GM12865 (cell line): Measurements from ENCODE around the gene BATF.

Experiments
- DNase-seq: peaks from one replicate; pipeline ENCODE4 v3.0.0; 2010; ENCODE audit warnings: low read depth
- H3K4me3 ChIP-seq: 2 replicates; pipeline ENCODE4 v1.5.1; 2011; ENCODE audit warnings: mild to moderate bottlenecking, low read depth, low read length, control low read depth
- TF ChIP-seq, protein P1 (sequence below): IDR thresholded peaks from 2 replicates; pipeline ENCODE4 v1.5.1; 2011; ENCODE audit warnings: low read length, control low read depth, low read depth, inconsistent platforms; ENCODE audit not compliant: insufficient read depth; ENCODE audit errors: missing control alignments

The BATF gene

DNA sequence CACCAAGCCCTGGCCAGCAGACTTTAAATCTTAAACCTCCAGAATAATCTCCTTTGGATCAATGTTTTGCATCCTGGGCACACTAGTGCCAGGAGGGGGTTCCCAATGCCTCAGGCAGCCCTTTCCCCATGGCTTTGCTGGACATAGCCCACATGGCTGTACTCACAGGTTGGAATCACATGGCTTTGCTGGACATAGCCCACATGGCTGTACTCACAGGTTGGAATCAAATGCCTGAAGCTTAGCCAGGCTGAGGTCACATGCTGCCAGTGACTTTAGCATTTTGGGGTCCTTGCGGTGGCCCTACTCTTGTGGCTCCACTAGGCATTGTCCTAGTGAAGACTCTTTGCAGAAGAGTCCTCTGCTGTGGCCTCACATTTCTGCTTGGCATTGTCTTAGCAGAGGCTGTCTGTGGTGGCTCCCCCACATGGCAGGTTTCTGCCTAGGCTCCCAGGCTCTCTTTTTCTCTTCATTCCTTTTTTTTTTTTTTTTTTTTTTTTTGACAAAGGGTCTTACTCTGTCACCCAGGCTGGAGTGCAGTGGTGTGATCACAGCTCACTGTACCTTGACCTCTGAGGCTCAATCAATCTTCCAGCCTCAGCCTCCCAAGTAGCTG, 69.2 kb downstream of the BATF start:
- TF ChIP-seq, protein P1, sequence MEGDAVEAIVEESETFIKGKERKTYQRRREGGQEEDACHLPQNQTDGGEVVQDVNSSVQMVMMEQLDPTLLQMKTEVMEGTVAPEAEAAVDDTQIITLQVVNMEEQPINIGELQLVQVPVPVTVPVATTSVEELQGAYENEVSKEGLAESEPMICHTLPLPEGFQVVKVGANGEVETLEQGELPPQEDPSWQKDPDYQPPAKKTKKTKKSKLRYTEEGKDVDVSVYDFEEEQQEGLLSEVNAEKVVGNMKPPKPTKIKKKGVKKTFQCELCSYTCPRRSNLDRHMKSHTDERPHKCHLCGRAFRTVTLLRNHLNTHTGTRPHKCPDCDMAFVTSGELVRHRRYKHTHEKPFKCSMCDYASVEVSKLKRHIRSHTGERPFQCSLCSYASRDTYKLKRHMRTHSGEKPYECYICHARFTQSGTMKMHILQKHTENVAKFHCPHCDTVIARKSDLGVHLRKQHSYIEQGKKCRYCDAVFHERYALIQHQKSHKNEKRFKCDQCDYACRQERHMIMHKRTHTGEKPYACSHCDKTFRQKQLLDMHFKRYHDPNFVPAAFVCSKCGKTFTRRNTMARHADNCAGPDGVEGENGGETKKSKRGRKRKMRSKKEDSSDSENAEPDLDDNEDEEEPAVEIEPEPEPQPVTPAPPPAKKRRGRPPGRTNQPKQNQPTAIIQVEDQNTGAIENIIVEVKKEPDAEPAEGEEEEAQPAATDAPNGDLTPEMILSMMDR, result no peak
- DNase-seq, result no peak
- no peak overlapping the region for H3K4me3 ChIP-seq

DNA sequence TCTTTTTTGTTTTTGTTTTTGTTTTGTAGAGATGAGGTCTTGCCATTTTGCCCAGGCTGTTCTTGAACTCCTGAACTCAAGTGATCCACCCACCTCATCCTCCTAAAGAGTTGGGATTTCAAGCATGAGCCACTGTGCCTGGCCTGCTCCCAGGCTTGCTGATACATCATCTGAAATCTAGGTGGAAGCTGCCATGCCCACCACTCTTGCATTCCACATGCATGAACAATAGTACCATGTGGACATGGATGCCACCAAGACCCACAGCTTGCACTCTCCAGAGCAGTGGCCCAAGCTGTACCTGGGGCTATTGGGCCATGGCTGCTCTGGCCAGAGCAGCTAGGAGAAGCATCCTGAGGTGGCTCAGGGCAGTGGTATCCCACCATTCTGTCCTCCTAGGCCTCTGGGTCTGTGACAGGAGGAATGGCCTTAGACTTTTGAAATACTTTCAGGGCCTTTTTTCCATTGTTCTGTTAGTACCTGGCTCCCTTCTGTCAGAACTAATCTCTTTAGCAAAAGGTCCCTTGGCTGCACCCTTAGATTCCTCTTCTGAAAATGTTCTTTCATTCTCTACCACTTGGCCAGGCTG, 69.8 kb downstream of the BATF start:
- TF ChIP-seq, protein P1, result no peak
- H3K4me3 ChIP-seq, result no peak overlapping the region
- DNase-seq, result no peak

DNA sequence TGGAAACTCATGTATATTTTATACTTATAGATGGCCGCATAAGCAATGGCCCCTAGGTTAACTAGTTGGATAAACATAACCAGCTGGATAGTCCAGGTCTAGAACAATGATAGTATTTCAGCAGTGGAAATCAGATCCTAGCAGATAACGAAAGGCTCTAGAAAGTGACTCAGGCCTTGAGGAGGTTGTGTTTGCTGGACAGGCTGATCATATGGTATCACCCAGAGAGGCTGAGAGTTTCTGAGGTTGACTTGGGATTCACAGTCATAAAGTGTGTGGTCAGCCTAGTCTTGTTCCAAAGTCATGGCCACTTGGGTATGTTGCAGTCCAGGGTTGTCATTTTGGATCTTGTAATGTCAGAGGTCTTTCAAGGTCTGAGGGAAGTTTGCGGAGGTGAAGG, 73.0 kb downstream of the BATF start:
- H3K4me3 ChIP-seq, result no peak overlapping the region
- no peak for DNase-seq
- TF ChIP-seq, protein P1, result no peak
